CD14-positive monocyte (primary cell): ENCODE measurements around the gene MAFG. TPM values are rescaled to one million over a fixed set of nuclear protein-coding genes. Genes with fewer than 3 reads are reported as not detected.

Experiments
- DNase-seq, 3 donors: peaks; one replicate each; pipeline ENCODE4 v3.0.0-alpha.2; 2011 to 2022
- H2AFZ ChIP-seq: 2 replicates; pipeline ENCODE4 v1.6.0; 2012; ENCODE audit warnings: mild to moderate bottlenecking, low read depth, low read length, inconsistent platforms; ENCODE audit not compliant: insufficient read depth, poor library complexity, severe bottlenecking
- H3K27ac ChIP-seq, 2 donors: 1 replicate in 1 of 2; 2 replicates in 1 of 2; pipeline ENCODE4 v1.5.1; 2012 to 2013; ENCODE audit warnings: low read length in 2 of 2, control low read depth in 1 of 2, inconsistent platforms in 1 of 2, low read depth in 1 of 2, mild to moderate bottlenecking in 1 of 2
- H3K27me3 ChIP-seq, 2 donors: one replicate each; pipeline versions ENCODE4 v1.6.0 to v1.6.1; 2011 to 2013; ENCODE audit warnings: low read length in 2 of 2; ENCODE audit not compliant: control insufficient read depth in 2 of 2, insufficient read depth in 2 of 2
- H3K36me3 ChIP-seq, 2 donors: replicated peaks in 1 of 2; 1 replicate in 1 of 2; 2 replicates in 1 of 2; pipeline versions ENCODE4 v1.5.1 to v1.6.1; 2012 to 2013; ENCODE audit warnings: low read length in 2 of 2, control low read depth in 1 of 2, inconsistent platforms in 1 of 2, mild to moderate bottlenecking in 1 of 2; ENCODE audit not compliant: insufficient read depth in 2 of 2, control insufficient read depth in 1 of 2
- H3K4me1 ChIP-seq, 2 donors: 1 replicate in 1 of 2; 2 replicates in 1 of 2; pipeline versions ENCODE4 v1.5.1 to v1.6.1; 2012 to 2013; ENCODE audit warnings: low read length in 2 of 2, control low read depth in 1 of 2, inconsistent platforms in 1 of 2, mild to moderate bottlenecking in 1 of 2, moderate library complexity in 1 of 2; ENCODE audit not compliant: insufficient read depth in 2 of 2, control insufficient read depth in 1 of 2
- H3K4me2 ChIP-seq: replicated peaks from 2 replicates; pipeline ENCODE3; 2012; ENCODE audit warnings: low read length, moderate library complexity, mild to moderate bottlenecking; ENCODE audit not compliant: poor library complexity, severe bottlenecking; ENCODE audit errors: extremely low read depth
- H3K4me3 ChIP-seq, 3 experiments: fragments of 200-600 bp in 1 of 3; sonication (generic) in 1 of 3; replicated peaks in 1 of 3; 1 replicate in 2 of 3; 2 replicates in 1 of 3; pipeline ENCODE4 v1.5.1; 2011 to 2013; ENCODE audit warnings: low read length in 3 of 3, mild to moderate bottlenecking in 3 of 3, control low read depth in 2 of 3, low read depth in 2 of 3, inconsistent platforms in 1 of 3, moderate library complexity in 1 of 3
- H3K79me2 ChIP-seq: 2 replicates; pipeline ENCODE4 v1.6.0; 2012; ENCODE audit warnings: mild to moderate bottlenecking, control low read depth, inconsistent platforms, low read length, moderate library complexity; ENCODE audit not compliant: insufficient read depth
- H3K9ac ChIP-seq: 2 replicates; pipeline ENCODE4 v1.6.0; 2017; ENCODE audit warnings: low read length, mild to moderate bottlenecking; ENCODE audit not compliant: insufficient read depth, poor library complexity, severe bottlenecking
- H3K9me3 ChIP-seq, 2 donors: replicated peaks in 1 of 2; 1 replicate in 1 of 2; 2 replicates in 1 of 2; pipeline versions ENCODE4 v1.5.1 to v1.6.1; 2012 to 2013; ENCODE audit warnings: low read length in 2 of 2, control low read depth in 1 of 2; ENCODE audit not compliant: control insufficient read depth in 1 of 2, insufficient read depth in 1 of 2
- H4K20me1 ChIP-seq: 2 replicates; pipeline ENCODE4 v1.6.0; 2012; ENCODE audit warnings: mild to moderate bottlenecking, low read length, control low read depth, moderate library complexity; ENCODE audit not compliant: insufficient read depth
- H3K27ac Mint-ChIP-seq, 7 donors: one replicate each; pipeline ENCODE4 v1.8.0; 2020; ENCODE audit warnings: mild to moderate bottlenecking in 7 of 7, mixed read lengths in 7 of 7, moderate library complexity in 6 of 7, inconsistent platforms in 2 of 7
- H3K27me3 Mint-ChIP-seq, 3 donors: one replicate each; pipeline ENCODE4 v1.8.0; 2021 to 2022; ENCODE audit warnings: low read depth in 3 of 3, mild to moderate bottlenecking in 3 of 3, mixed read lengths in 3 of 3, moderate library complexity in 3 of 3, inconsistent platforms in 1 of 3
- H3K36me3 Mint-ChIP-seq, 2 donors: one replicate each; pipeline ENCODE4 v1.8.0; 2020; ENCODE audit warnings: mixed read lengths in 2 of 2, inconsistent platforms in 1 of 2, mild to moderate bottlenecking in 1 of 2
- H3K4me1 Mint-ChIP-seq: one replicate; pipeline ENCODE4 v1.8.0; 2020; ENCODE audit warnings: mild to moderate bottlenecking, mixed read lengths
- H3K4me3 Mint-ChIP-seq, 2 donors: one replicate each; pipeline ENCODE4 v1.8.0; 2020; ENCODE audit warnings: mild to moderate bottlenecking in 2 of 2, mixed read lengths in 2 of 2, moderate library complexity in 1 of 2
- H3K9me3 Mint-ChIP-seq, 7 donors: one replicate each; pipeline ENCODE4 v1.8.0; 2020 to 2022; ENCODE audit warnings: mixed read lengths in 7 of 7, mild to moderate bottlenecking in 6 of 7, moderate library complexity in 6 of 7, inconsistent platforms in 2 of 7
- CTCF ChIP-seq: fragments of 200-600 bp; IDR thresholded peaks from one replicate; pipeline ENCODE4 v1.8.0; 2022; ENCODE audit warnings: antibody characterized with exemption, mild to moderate bottlenecking
- WGBS: methylation state at CpG from one replicate; pipeline ENCODE4 v1.1.5; 2013; ENCODE audit warnings: missing lambda C conversion rate; ENCODE audit not compliant: insufficient coverage; 5-methylcytosine and 5-hydroxymethylcytosine counted together
- intact Hi-C, 2 donors: fragments of 100-400 bp; cut with micrococcal nuclease; formaldehyde crosslinking; loops; one replicate each; pipeline versions ENCODE4 v1.15.0 to v1.15.1; 2023
- polyA plus RNA-seq, 3 donors: library from polyadenylated mRNA; depleted of rRNA in 1 of 3; unstranded in 2 of 3; stranded (reverse) in 1 of 3; fragments of 300-500 nt in 2 of 3; fragments of >200 nt in 1 of 3; fragmentation: Illumina TruSeq in 2 of 3; gene quantifications; 1 replicate in 2 of 3; 2 replicates in 1 of 3; pipeline ENCODE4 v1.2.3, GENCODE V29; 2012 to 2021

The MAFG gene
- polyA plus RNA-seq, 3 donors = 7.4 to 66.0 (median 7.6) TPM

- no peak for DNase-seq
- no peaks in the 10 kb centered on the region for H3K9me3 ChIP-seq
- no peak overlapping the region for H3K4me3 ChIP-seq
- H3K9me3 Mint-ChIP-seq = no peaks in the 10 kb centered on the region
- H3K27ac Mint-ChIP-seq = no peak overlapping the region
- no peaks in the 10 kb centered on the region for H3K79me2 ChIP-seq
- no peak for TF ChIP-seq CTCF
- H3K27ac ChIP-seq = no peak overlapping the region
- H3K27me3 Mint-ChIP-seq = peaks cover 0 to 4% (median 1%) of the 10 kb centered on the region in 3 donors
- H3K36me3 Mint-ChIP-seq = peaks cover 32 to 58% of the 10 kb centered on the region in 2 donors
- H3K9ac ChIP-seq = no peak overlapping the region
- no peak overlapping the region for H3K4me2 ChIP-seq
- H4K20me1 ChIP-seq = no peaks in the 10 kb centered on the region
- H3K36me3 ChIP-seq = peaks cover 26 to 43% of the 10 kb centered on the region in 2 donors
- no CpG with 5 or more reads among the region's 3 CpGs for WGBS
- H2AFZ ChIP-seq = no peak overlapping the region
- no peaks in the 10 kb centered on the region for H3K4me1 Mint-ChIP-seq
- H3K4me3 Mint-ChIP-seq = no peak overlapping the region
- intact Hi-C loops = no loop called here
- no peaks in the 10 kb centered on the region for H3K27me3 ChIP-seq
- H3K4me1 ChIP-seq = no peaks in the 10 kb centered on the region
Observed at GRCh38 chr17:81878294-81878693, 49.2 kb downstream of the MAFG start.

- no peaks in the 10 kb centered on the region for H4K20me1 ChIP-seq
- H2AFZ ChIP-seq = no peak overlapping the region
- no peaks in the 10 kb centered on the region for H3K27me3 ChIP-seq
- Mint-ChIP-seq H3K4me3 (no peak overlapping the region), H3K36me3 (peaks cover 31 to 54% of the 10 kb centered on the region in 2 donors), H3K27me3 (peaks cover 0 to 4% (median 1%) of the 10 kb centered on the region in 3 donors), H3K4me1 (peaks cover 4% of the 10 kb centered on the region), H3K9me3 (no peaks in the 10 kb centered on the region), H3K27ac (peak overlapping the region in 1 of 7 donors; percentile 32)
- H3K9ac ChIP-seq = no peak overlapping the region
- peaks cover 1 to 4% of the 10 kb centered on the region in 2 donors for H3K4me1 ChIP-seq
- peaks cover 3% of the 10 kb centered on the region for H3K79me2 ChIP-seq
- WGBS = 95% methylated on average over 3 of the region's 5 CpGs
- H3K27ac ChIP-seq = no peak overlapping the region
- intact Hi-C loops = no loop called here
- peaks cover 25 to 43% of the 10 kb centered on the region in 2 donors for H3K36me3 ChIP-seq
- DNase-seq = no peak
- TF ChIP-seq CTCF = no peak
- H3K4me3 ChIP-seq = no peak overlapping the region
- no peak overlapping the region for H3K4me2 ChIP-seq
- H3K9me3 ChIP-seq = no peaks in the 10 kb centered on the region
Observed at GRCh38 chr17:81877569-81877968, 50.0 kb downstream of the MAFG start.
